ENCODE measurements around the gene AOPEP. TPM values are rescaled to one million over a fixed set of nuclear protein-coding genes. Genes with fewer than 3 reads are reported as not detected.

The AOPEP gene
- 133 TPM for total RNA-seq

GRCh38 chr9:94726495-94727191 lies at the start of gene AOPEP:
TSS of gene AOPEP (plus strand) at chr9:94726699. CDS start at chr9:94759784, 33,085 bp downstream.

Small RNA genes lying within 50 kb of the gene (small RNA-seq; reads per million reads assigned to genes)
- gene MIR2278 (ENCODE audit: low replicate concordance): 0.09 reads per million
- gene MIR23B (ENCODE audit: low replicate concordance): 360 reads per million, percentile 98 among the genes with 10 or more reads in this experiment
- 4,900 reads per million, percentile 100 among the genes with 10 or more reads in this experiment for gene MIR27B (ENCODE audit: low replicate concordance)
- not detected for gene MIR3074 (ENCODE audit: low replicate concordance)
- not detected for gene MIR6081 (ENCODE audit: low replicate concordance)

Other genes with a start within 250 kb of the AOPEP start
- gene PCAT7, start 171.6 kb upstream of the AOPEP start, total RNA-seq: 0.06 TPM
- gene FBP2, start 132.9 kb upstream of the AOPEP start, total RNA-seq: 26.9 TPM
- 17.7 TPM for gene FBP1, start 87.2 kb upstream of the AOPEP start, total RNA-seq